GM21786 (cell line): ENCODE measurements around the gene MACROD1.

ENCODE experiments used
- ATAC-seq: cut with Tn5 transposase; IDR thresholded peaks from one replicate; pipeline ENCODE4 v1.9.1; 2021; ENCODE audit not compliant: unreplicated experiment

Gene MACROD1

DNA sequence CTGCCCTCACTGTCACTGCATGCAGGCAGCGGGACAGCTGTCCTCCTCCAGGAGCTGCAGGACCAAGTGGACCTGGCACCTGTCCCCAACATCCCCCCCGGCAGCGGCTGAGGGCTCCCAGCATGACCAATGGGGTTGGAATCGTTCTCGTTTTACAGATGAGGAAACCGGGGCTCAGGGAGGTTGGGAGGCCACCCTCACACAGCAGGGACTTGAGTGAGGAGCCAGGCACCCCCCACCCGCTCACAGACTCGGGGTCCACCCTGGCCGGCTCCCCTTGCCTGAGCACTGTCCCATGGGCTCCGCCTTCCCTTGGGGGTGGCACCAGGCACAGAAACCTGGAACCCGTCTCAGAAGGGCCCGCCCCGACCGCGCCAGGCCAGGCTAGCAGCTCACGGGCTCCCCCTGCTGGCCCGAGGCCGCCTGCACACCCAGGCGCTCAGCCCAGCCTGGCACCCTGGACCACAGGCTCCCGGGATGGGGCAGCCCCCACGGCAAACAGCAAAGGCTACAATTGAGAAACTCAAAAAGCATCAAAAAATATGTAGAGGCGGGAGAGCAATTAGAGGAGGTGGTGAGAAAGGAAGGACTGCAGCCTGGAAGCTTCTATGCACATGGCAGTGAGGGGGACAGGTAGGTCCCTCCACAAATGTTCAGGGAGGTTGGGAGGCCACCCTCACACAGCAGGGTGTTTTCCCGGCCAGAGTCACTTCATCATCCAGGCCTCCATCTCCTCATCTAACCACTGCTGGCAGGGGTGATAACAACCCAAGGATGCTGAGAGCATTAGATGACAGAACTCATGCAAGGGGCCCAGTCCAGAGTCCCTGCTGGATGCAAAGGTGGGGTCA, 12.8 kb downstream of the MACROD1 start:
- no peak for ATAC-seq

DNA sequence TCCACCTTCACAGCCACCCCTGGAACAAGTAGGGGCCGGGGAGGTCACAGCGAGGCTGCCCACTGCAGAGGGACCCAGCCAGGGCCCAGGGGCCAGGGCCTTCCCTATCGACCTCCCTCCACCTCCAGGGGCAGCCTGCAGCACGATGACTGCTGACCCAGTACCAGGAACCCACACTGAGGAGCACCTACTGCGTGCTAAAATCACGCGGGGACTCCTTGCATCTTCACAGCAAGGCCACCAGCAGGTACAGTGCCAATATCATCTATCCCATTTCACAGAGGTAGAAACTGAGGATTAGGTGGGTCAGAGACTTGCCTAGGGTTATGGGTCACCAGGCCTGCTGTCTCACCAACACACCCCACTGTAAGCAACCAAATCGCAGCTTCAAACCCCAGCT, 14.6 kb downstream of the MACROD1 start:
- no peak for ATAC-seq

GRCh38 chr11:64150481-64151239, 15.3 kb downstream of the MACROD1 start:
- no peak for ATAC-seq

DNA sequence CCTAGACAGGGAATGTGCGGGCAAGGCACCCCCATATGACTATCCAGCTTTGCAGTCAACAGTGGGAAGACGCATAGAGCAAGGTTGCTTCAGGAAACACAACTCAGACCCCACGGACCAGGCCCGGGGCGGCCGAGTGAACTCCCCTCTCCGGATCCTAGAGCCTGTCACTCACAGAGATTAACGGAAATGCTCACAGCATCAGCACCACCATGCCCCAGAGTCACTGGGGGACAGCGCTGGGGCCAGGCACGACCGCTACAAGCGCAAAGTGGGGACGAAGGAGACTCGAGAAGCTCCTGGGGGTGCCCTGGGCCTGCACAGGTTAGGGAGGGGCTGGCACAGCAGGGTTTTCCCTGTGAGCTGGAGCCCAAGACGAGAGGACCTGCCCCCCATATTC, 15.9 kb downstream of the MACROD1 start:
- no peak for ATAC-seq

- ATAC-seq: no peak
Observed at GRCh38 chr11:64148917-64149617, 16.8 kb downstream of the MACROD1 start.

DNA sequence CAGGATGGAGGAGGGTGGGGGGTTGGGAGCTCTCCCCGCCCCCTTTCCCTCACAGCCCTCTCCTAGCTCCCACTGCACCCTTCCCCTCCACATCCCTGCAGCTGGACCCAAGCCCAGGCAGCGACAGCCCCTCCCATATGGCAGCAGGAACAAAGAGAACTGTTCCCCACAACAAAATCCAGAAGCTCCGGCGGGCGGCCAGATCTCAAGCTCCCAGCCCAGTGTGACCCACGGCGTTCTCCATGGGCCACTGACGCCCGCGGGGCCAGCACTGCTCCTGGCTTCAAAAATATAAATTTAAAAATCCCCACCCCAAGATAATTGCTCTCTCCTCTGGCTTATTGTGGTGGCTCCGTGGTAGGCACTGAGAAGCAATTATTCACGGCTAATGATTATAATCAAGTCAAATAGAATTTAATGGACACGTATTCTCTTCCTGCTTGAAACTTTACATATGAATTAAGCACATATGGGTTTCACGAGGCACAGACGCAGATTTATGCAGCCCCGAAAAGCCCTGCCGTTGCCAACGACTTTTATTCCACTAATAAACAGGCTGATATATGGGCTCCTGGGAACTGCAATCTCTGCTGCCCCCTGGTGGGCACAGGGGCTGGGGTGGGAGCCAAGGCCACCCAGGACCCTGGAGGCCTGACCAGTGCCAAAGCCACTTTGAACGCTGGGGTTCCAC, 17.5 kb downstream of the MACROD1 start:
- no peak for ATAC-seq

- no peak for ATAC-seq
Observed at GRCh38 chr11:64146036-64146955, 19.6 kb downstream of the MACROD1 start.

- ATAC-seq: no peak
Observed at GRCh38 chr11:64144587-64145472, 21.1 kb downstream of the MACROD1 start.

DNA sequence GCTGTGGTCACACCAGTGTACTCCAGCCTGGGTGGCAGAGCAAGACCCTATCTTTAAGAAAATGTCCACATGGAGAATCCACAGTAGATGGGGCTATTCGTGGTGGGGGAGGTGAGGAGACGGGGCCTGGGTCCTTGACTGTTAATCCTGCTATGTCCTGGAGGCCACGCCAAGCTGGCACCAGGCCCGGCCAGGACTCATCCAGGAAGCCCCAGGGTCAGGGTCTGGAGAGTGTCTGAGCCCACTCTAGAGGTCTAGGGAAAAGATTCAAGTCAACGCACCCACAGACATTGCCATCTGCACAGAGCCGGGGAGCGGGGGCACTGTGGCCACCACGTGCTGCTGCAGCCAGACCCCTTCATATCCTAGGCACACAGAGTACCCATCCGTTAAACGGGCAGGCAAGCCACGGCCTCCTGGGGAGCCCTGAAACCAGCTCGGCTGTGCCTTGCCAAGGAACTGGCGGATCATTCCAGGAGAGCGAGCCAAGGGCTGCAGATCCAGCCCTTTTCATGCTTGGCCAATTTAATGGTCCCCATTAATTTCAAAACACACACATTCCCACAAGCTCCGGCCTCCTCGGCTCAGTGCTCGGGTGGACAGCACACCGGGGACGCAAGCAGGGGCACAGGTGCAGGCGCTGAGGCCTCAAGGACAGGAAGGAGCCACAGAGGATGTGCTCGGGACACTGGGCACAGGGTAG, 24.7 kb downstream of the MACROD1 start:
- no peak for ATAC-seq

- no peak for ATAC-seq
Observed at GRCh38 chr11:64140082-64140481, 25.8 kb downstream of the MACROD1 start.

DNA sequence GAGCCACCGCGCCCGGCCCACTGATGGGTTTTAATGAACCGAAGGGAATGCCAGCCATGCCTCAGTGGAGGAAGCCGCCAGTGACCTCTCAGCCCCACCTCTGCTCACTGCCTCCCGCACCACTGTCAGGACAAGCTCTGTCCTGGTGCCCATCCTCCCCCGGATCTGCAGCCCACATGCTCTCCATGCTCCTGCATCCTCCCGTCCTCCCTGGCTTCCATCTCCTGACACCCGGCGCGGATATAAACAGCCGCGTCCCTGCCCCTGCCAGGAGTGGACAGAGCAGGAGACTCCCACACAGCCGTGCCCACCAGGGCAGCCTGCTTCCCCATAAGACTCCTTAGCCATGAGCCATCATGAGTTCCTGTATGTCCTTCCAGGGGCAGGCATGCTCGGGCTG, 26.9 kb downstream of the MACROD1 start:
- no peak for ATAC-seq

- no peak for ATAC-seq
Observed at GRCh38 chr11:64138398-64138797, 27.5 kb downstream of the MACROD1 start.

DNA sequence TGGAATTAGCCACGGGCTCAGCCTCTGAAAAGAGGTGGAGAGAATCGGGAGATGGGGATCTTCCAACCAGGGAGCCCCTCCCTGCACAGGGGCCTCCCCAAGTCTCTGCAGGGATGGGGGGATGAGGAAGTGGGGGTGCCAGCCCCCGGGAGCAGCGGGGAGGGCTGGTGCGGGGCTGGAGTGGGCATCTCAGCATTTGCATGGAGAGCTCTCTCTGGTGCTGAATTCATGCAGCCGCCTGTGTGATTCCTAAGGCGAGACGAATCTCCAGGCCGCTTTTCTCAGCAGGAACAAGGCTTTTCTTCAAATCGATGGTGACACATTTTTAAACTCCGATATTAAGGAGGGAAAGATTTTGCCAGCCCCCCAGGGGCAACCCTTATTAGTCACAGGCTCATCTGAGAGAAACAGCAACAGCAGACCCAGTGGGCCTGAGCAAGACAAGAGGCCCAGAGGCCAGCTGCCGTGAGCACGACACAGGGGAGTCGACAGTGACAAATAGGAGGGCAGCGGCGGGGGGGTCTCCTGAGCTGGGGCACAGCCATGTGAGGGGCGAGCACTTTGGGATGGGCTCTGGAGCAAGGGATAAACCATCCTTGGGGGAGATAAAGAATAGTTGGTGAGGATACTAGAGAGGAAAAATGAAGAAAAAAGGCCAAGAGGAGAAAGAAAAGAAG, 29.0 kb downstream of the MACROD1 start:
- no peak for ATAC-seq

- ATAC-seq: no peak
Observed at GRCh38 chr11:64135711-64136110, 30.2 kb downstream of the MACROD1 start.

- ATAC-seq: no peak
Observed at GRCh38 chr11:64134963-64135362, 30.9 kb downstream of the MACROD1 start.

DNA sequence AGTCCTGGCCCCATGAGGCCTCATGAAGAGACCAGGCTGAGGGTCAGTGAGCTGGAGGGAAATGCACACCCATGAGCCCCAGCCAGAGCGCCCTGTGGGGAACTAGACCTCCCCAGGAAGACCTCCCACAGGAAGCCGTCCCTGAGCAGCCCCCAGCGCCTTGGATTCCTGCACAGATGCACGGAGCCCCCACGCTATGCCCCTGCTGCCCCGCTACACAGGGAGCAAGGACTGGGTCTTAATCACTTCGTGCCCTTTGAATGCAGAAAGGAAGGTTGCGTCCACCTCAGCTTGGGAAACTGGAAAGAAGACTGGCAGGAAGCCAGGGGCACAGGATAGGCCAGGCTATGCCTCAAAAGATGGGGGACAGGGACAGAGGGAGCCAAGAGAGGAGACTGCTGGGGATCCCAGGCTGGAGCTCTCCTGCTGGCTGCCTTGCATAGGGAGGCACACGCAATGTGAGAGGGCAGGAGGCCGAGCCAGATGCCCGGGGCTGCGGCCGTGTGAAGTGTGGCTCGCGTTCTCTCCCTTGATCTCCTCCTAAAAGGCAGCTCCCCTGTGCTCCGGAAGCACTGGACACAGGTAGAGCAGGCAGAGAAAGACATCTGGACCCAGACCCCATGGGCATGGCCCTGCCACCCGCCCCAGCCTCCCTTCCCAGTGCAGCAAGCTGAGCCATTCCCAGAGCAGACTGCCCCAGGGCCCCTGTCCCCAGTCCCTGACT, 32.8 kb downstream of the MACROD1 start:
- no peak for ATAC-seq

DNA sequence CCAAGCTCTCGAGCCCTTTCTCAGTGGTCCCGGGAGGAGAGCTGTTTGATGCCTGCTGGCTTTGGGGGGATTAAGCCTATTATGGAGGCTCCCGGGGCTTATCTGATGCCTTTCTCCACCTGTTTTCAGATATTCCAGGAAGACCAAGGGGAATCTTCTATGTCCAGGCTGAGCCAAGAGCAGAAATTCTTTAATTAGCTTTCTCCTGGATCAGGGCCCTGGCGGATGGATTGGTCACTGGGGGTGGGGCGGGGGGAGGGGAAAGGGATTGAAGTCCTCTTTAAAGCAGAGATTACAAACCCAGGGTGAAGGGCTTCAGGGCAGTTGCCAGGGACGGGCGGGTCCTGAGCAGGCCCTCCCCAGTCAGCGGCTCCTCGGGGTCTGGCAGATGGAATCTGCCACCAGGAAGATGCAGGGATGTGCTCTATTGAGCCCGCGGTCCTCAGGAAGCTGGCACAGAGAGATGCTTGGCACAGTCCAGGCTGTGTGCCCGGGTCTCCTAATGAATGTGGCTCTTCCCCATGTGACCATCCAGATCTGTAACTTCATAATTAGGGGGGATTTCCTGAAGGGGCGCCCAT, 33.6 kb downstream of the MACROD1 start:
- ATAC-seq: no peak
